Measurements from ENCODE around the gene METTL3.

- TF ChIP-seq TAF1 (IDR thresholded peaks at IDR 0.05; ENCODE audit: borderline replicate concordance, low read depth, low read length) (no peak), POLR2A (IDR thresholded peaks at IDR 0.05; ENCODE audit: low read depth, low read length) (no peak), POLR2AphosphoS5 (IDR thresholded peaks at IDR 0.05; ENCODE audit: low read depth, low read length) (no peak)
These were observed 18.4 kb upstream of the METTL3 start for GRCh38 chr14:21529515-21529914.
